Measurements from ENCODE around the gene TNFRSF14. TPM values are rescaled to one million over a fixed set of nuclear protein-coding genes. Genes with fewer than 3 reads are reported as not detected.

Gene TNFRSF14
- total RNA-seq, 1 donor from 2014 or later: 0.36 TPM

DNA sequence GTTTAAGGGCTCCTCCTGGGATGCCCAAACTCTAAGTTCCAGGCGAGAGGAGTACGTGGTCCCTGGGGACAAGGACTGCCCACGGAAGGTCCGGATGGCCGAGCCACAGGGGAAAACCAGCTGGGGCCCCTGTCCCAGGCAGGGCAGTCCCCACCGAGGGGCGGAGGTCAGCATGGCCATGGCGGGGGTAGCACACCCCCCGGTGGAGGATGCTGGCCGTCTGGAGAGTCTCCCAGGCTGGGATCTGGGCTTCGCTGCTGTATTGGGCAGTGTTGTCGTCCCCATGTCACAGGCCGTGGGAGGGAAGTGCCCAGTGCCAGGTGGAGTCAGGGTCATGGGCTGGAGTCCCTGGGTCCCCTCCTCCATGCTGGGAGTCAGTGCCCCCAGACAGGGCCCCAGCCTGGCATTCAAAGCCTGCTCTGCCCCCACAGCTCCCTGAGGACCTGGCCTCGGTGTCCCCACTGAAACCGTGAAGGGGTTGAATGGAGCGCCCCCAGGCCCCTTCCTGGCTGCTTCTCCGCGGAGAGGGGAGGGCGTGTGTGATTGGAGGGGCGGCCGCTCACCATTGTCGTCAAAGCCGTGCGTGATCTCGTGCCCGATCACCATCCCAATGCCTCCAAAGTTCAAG is 37.2 kb downstream of the TNFRSF14 start:
- Histone ChIP-seq H3K9me3 (ENCODE audit: insufficient read depth, low read depth, low read length) (no peaks in the 10 kb centered on the region), H2AFZ (ENCODE audit: low read depth, low read length) (peak overlapping the region; percentile 41), H4K20me1 (ENCODE audit: insufficient read depth, low read length) (no peaks in the 10 kb centered on the region), H3K27me3 (ENCODE audit: insufficient read depth, low read length) (no peaks in the 10 kb centered on the region), H3K36me3 (ENCODE audit: insufficient read depth, low read length) (no peaks in the 10 kb centered on the region), H3K79me2 (ENCODE audit: insufficient read depth, low read length) (no peaks in the 10 kb centered on the region), H3K9ac (ENCODE audit: low read length) (no peak overlapping the region), H3K4me2 (ENCODE audit: low read length) (no peak overlapping the region), H3K4me1 (ENCODE audit: insufficient read depth, low read length) (peaks cover 3% of the 10 kb centered on the region), H3K27ac (ENCODE audit: low read depth, low read length) (no peak overlapping the region), H3K4me3 (ENCODE audit: insufficient read depth, low read depth, low read length) (no peak overlapping the region)
- Mint-ChIP-seq H3K27me3 (ENCODE audit: low read depth, unreplicated experiment) (no peaks in the 10 kb centered on the region), H3K9me3 (ENCODE audit: unreplicated experiment) (no peaks in the 10 kb centered on the region), H3K4me1 (ENCODE audit: low read depth, unreplicated experiment) (no peaks in the 10 kb centered on the region), H3K27ac (ENCODE audit: unreplicated experiment) (no peak overlapping the region), H3K4me3 (ENCODE audit: unreplicated experiment) (no peak overlapping the region), H3K36me3 (ENCODE audit: low read depth, unreplicated experiment) (no peaks in the 10 kb centered on the region)
- TF ChIP-seq, protein P1, sequence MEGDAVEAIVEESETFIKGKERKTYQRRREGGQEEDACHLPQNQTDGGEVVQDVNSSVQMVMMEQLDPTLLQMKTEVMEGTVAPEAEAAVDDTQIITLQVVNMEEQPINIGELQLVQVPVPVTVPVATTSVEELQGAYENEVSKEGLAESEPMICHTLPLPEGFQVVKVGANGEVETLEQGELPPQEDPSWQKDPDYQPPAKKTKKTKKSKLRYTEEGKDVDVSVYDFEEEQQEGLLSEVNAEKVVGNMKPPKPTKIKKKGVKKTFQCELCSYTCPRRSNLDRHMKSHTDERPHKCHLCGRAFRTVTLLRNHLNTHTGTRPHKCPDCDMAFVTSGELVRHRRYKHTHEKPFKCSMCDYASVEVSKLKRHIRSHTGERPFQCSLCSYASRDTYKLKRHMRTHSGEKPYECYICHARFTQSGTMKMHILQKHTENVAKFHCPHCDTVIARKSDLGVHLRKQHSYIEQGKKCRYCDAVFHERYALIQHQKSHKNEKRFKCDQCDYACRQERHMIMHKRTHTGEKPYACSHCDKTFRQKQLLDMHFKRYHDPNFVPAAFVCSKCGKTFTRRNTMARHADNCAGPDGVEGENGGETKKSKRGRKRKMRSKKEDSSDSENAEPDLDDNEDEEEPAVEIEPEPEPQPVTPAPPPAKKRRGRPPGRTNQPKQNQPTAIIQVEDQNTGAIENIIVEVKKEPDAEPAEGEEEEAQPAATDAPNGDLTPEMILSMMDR (IDR thresholded peaks at IDR 0.05; ENCODE audit: insufficient read depth, low read depth, low read length): no peak
- no peak for TF ChIP-seq EZH2 (IDR thresholded peaks at IDR 0.05; ENCODE audit: insufficient read depth, low read length)
- FAIRE-seq: no peak
- no peak for DNase-seq (ENCODE audit: low read depth)

DNA sequence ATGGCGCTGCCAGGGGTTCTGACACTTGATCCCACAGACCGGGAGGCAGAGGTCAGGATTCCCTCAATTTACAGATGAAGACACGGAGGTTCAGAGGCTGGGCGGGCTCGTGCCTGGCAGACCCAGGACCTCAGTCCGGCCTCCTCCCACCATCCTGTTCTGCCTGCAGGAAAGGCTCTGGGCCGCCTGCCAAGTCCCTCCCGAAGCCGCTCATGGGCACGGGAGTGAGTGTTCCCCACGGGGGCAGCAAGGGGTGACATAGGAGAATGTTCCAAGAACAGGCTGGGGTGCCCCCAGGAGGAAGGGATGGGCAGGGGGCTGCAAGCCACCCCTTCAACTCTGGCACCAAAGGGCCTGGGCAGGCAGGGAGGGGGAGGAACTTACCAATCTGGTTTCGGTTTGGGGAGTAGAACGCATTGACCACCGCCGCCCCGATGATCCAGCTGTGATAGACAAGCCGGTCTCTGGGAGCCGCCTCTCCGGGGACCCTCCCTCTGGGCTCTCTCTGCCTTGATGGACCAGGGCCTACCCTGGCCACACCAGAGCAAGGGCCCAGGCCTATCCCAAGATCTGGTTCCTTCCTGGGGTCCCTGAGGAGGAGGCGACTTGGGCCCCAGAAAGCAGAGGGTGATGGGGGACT is 38.0 kb downstream of the TNFRSF14 start:
- DNase-seq (ENCODE audit: low read depth): no peak
- no peaks in the 10 kb centered on the region for H3K27me3 ChIP-seq (ENCODE audit: insufficient read depth, low read length)
- H3K36me3 ChIP-seq (ENCODE audit: insufficient read depth, low read length): no peaks in the 10 kb centered on the region
- no peak overlapping the region for H3K9ac ChIP-seq (ENCODE audit: low read length)
- Mint-ChIP-seq H3K4me3 (ENCODE audit: unreplicated experiment) (no peak overlapping the region), H3K9me3 (ENCODE audit: unreplicated experiment) (peaks cover 3% of the 10 kb centered on the region), H3K4me1 (ENCODE audit: low read depth, unreplicated experiment) (no peaks in the 10 kb centered on the region), H3K27ac (ENCODE audit: unreplicated experiment) (no peak overlapping the region), H3K27me3 (ENCODE audit: low read depth, unreplicated experiment) (no peaks in the 10 kb centered on the region), H3K36me3 (ENCODE audit: low read depth, unreplicated experiment) (peaks cover 2% of the 10 kb centered on the region)
- TF ChIP-seq, protein P1 (IDR thresholded peaks at IDR 0.05; ENCODE audit: insufficient read depth, low read depth, low read length): no peak
- TF ChIP-seq EZH2 (IDR thresholded peaks at IDR 0.05; ENCODE audit: insufficient read depth, low read length): no peak
- peaks cover 3% of the 10 kb centered on the region for H3K4me1 ChIP-seq (ENCODE audit: insufficient read depth, low read length)
- H3K27ac ChIP-seq (ENCODE audit: low read depth, low read length): no peak overlapping the region
- no peak for FAIRE-seq
- no peaks in the 10 kb centered on the region for H4K20me1 ChIP-seq (ENCODE audit: insufficient read depth, low read length)
- H3K9me3 ChIP-seq (ENCODE audit: insufficient read depth, low read depth, low read length): no peaks in the 10 kb centered on the region
- no peak overlapping the region for H3K4me3 ChIP-seq (ENCODE audit: insufficient read depth, low read depth, low read length)
- H3K79me2 ChIP-seq (ENCODE audit: insufficient read depth, low read length): no peaks in the 10 kb centered on the region
- H2AFZ ChIP-seq (ENCODE audit: low read depth, low read length): peak overlapping the region; percentile 41
- peak overlapping the region; percentile 60 for H3K4me2 ChIP-seq (ENCODE audit: low read length)

DNA sequence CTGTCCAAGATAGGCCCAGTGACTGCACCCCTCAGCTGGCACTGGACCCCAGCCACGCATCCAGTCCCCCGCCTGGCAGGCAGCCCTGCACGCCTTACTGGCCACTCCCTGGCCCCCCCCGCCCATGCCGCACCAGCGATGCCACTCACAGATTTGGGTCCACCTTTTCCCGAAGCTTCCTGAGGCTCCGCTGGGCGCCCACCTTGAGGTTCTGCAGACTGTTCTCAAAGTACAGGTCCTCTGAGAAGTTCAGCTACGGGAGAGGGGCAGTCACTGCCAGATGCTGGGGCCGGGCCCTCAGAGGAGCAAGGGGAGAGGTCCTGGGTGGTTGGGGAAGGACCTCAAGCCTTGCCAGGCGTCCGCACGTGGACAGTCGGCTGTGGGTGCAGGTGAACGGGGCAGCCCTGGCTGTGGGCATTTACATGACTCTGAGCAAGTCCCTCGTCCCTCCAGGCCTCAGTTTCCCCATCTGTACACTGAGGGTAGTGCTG is 38.5 kb downstream of the TNFRSF14 start:
- no peak for FAIRE-seq
- H3K4me1 Mint-ChIP-seq (ENCODE audit: low read depth, unreplicated experiment): no peaks in the 10 kb centered on the region

More for the DNA sequence above, 38.5 kb downstream of the TNFRSF14 start:
- H3K4me3 Mint-ChIP-seq (ENCODE audit: unreplicated experiment): no peak overlapping the region
- no peak for DNase-seq (ENCODE audit: low read depth)
- Histone ChIP-seq H3K4me1 (ENCODE audit: insufficient read depth, low read length) (peaks cover 3% of the 10 kb centered on the region), H3K4me2 (ENCODE audit: low read length) (no peak overlapping the region), H2AFZ (ENCODE audit: low read depth, low read length) (no peak overlapping the region), H3K27me3 (ENCODE audit: insufficient read depth, low read length) (no peaks in the 10 kb centered on the region), H3K79me2 (ENCODE audit: insufficient read depth, low read length) (no peaks in the 10 kb centered on the region), H3K4me3 (ENCODE audit: insufficient read depth, low read depth, low read length) (no peak overlapping the region), H3K36me3 (ENCODE audit: insufficient read depth, low read length) (no peaks in the 10 kb centered on the region), H3K9me3 (ENCODE audit: insufficient read depth, low read depth, low read length) (no peaks in the 10 kb centered on the region), H4K20me1 (ENCODE audit: insufficient read depth, low read length) (no peaks in the 10 kb centered on the region), H3K9ac (ENCODE audit: low read length) (no peak overlapping the region), H3K27ac (ENCODE audit: low read depth, low read length) (no peak overlapping the region)
- no peak for TF ChIP-seq EZH2 (IDR thresholded peaks at IDR 0.05; ENCODE audit: insufficient read depth, low read length)
- TF ChIP-seq, protein P1 (IDR thresholded peaks at IDR 0.05; ENCODE audit: insufficient read depth, low read depth, low read length): no peak
- H3K27me3 Mint-ChIP-seq (ENCODE audit: low read depth, unreplicated experiment): no peaks in the 10 kb centered on the region
- H3K27ac Mint-ChIP-seq (ENCODE audit: unreplicated experiment): no peak overlapping the region
- H3K9me3 Mint-ChIP-seq (ENCODE audit: unreplicated experiment): peaks cover 3% of the 10 kb centered on the region
- peaks cover 2% of the 10 kb centered on the region for H3K36me3 Mint-ChIP-seq (ENCODE audit: low read depth, unreplicated experiment)
